ENCODE data around the gene NUDT7.

DNA sequence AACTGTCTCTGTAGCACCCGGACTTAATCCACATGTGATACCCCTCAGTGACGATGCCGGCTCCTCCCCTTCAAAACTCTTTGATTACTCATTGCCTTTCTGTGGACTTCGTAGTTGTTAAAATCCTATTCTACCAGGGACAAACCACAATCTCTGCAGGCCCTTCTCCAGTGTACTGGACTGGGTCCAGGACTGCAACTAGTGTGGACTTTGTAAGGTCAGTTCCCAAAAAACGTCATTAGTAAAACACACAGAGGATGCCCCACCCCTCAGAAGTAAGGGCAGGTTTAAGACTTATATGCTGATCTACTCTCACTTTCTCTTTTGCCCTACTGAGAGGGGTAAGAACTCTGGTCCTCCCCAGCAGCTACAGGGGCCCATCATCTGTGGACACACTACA is 10.5 kb upstream of the NUDT7 start:
- no peak for TF ChIP-seq POLR2A (IDR thresholded peaks at IDR 0.05)
- TF ChIP-seq, protein P1, sequence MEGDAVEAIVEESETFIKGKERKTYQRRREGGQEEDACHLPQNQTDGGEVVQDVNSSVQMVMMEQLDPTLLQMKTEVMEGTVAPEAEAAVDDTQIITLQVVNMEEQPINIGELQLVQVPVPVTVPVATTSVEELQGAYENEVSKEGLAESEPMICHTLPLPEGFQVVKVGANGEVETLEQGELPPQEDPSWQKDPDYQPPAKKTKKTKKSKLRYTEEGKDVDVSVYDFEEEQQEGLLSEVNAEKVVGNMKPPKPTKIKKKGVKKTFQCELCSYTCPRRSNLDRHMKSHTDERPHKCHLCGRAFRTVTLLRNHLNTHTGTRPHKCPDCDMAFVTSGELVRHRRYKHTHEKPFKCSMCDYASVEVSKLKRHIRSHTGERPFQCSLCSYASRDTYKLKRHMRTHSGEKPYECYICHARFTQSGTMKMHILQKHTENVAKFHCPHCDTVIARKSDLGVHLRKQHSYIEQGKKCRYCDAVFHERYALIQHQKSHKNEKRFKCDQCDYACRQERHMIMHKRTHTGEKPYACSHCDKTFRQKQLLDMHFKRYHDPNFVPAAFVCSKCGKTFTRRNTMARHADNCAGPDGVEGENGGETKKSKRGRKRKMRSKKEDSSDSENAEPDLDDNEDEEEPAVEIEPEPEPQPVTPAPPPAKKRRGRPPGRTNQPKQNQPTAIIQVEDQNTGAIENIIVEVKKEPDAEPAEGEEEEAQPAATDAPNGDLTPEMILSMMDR (IDR thresholded peaks at IDR 0.05): no peak
